HG03442 (cell line): ENCODE data around the gene NAGPA.

Source experiments
- ATAC-seq: cut with Tn5 transposase; IDR thresholded peaks from one replicate; pipeline ENCODE4 v1.9.1; 2021; ENCODE audit warnings: mild to moderate bottlenecking, moderate library complexity; ENCODE audit not compliant: unreplicated experiment

The NAGPA gene

DNA sequence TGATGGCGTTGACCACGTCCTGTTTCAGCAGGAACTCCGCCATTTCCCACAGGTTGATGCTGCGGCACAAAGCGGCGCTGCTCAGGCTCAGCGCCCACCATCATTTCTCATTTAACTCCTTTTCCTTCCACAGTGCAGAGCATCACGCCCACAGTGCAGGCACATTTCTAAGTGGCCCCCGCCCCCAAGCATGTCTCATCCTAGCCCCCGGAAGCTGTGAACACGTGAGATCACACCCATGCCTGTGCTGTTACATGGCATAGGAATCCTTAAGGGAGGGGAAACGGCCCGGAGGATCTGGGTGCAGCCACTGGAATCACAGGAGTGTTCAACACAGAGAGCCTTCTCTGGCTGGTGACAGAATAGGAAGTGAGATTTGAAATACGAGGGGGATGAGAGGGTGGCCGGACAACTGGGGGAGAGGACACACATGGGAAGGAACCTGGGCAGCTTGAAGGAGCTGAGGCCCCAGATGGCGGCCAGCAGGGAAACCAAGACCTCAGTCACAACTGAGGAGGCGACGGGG, 4.7 kb downstream of the NAGPA start:
- no peak for ATAC-seq

GRCh38 chr16:5027575-5028235, 6.0 kb downstream of the NAGPA start:
- ATAC-seq = no peak

GRCh38 chr16:5027086-5027485, 6.6 kb downstream of the NAGPA start:
- ATAC-seq = no peak

DNA sequence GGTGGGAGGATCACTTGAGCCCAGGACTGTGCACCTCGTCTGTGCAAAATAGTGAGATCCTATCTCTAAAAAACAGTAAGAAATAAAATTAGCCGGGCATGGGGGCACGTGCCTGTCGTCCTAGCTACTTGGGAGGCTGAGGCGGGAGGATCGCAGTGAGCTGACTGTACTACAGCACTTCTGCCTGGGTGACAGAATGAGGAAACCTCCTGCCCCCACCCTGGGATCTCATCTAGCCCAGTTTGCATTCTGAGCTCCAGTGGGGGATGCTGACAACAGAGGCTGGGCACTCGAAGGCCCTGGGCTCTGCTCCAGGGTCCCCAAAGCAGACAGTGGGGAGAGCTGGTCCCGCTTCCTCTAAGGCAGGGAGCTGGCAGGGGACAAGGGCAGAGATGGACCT, 7.1 kb downstream of the NAGPA start:
- no peak for ATAC-seq

DNA sequence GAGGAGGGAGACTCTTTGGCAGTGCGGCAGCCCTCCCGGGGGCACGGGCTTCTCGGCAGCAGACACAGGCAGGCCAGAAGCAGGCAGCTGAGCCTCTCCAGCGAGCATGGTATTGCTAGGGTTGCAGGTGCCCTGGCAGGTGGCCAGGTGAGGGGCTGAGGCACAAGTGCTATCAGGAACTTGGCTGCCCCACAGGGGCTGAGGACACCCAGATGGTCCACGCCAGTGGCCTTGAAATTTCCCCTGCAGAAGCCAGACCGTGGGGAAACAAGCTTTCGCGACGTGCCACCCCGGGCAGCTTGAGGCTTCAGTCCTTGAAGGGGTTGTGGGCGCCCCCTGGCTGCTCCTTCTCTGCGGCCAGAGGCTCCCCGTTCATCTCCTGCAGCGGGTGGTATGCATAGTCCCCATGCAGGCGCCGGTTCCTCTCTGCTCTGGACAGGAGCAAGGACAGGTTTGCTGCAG, 8.5 kb downstream of the NAGPA start:
- ATAC-seq = no peak

DNA sequence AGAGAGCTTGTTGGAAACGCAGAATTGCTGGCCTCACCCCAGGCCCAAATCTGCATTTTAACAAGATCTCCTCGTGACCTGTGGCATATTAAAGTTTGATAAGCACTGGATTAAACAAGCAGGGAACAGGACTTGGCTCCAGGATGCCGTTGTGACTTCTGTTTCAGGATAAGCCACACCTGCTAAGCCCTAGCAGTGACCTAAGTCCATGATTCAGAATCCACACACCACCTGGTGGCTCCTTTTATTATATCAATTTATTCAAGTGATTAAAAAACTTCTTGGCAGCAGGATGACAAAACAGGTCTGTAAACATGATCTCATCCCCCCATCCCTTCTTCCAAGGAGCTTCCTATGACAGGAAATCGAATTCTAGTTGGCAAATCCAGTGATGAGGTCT, 9.1 kb downstream of the NAGPA start:
- ATAC-seq = no peak

GRCh38 chr16:5022521-5022920, 11.2 kb downstream of the NAGPA start:
- no peak for ATAC-seq

GRCh38 chr16:5020551-5020950, 13.2 kb downstream of the NAGPA start:
- no peak for ATAC-seq

GRCh38 chr16:5019775-5020174, 14.0 kb downstream of the NAGPA start:
- ATAC-seq = no peak

- no peak for ATAC-seq
Measured at GRCh38 chr16:5018793-5019192, 14.9 kb downstream of the NAGPA start.

- ATAC-seq = no peak
Measured at GRCh38 chr16:5017678-5017969, 16.1 kb downstream of the NAGPA start.

DNA sequence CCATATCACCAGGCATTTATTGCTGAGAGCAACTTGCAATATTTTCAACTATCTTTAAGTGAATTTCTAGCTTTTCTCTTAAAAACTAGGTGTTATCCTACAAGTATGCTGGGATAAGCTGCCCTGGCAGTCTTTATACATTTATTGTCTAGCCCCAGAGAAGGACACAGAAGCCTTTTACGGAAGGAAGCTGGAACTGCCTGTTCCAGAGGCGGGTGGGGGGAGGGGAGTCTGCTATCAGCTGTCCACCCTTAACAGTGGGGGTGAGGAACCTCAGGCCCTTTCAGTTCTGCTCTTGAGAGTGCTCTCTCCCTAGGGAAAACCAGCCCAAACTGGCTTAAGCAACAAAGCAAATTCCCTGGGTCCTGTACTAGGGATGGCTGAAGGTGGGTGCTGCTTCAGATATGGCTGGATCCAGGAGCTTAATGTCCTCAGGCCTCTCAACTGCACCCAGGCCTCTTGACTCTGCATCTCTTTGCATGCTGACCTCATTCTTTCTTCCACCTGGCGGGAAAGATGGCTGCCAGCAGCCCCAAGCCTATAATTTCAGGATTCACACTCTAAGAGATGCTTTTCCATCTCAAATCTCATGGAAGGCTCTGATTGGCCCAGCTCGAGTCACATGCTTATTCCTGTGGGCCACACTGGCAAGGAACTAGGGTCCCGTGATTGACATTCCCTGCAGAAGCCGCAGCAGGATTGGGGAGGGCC, 16.6 kb downstream of the NAGPA start:
- no peak for ATAC-seq

- no peak for ATAC-seq
Measured at GRCh38 chr16:5015887-5016286, 17.8 kb downstream of the NAGPA start.

GRCh38 chr16:5015351-5015750, 18.4 kb downstream of the NAGPA start:
- ATAC-seq = no peak

DNA sequence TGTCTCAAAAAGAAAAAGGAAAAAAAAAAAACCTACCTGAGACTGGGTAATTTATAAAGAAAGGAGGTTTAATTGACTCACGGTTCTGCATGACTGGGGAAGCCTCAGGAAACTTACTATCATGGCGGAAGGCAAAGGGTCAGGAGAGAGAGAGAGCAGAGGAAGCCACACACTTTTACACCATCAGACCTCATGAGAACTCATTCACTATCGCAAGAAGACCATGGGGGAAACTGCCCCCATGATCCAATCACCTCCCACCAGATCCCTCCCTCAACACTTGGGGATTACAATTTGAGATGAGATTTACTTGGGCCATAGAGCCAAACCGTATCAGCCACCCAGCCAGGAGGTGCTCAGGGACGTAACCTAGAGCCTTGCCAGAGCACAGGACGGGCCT, 20.8 kb downstream of the NAGPA start:
- ATAC-seq = no peak

GRCh38 chr16:5011637-5012036, 22.1 kb downstream of the NAGPA start:
- ATAC-seq = no peak

- ATAC-seq = no peak
Measured at GRCh38 chr16:5010576-5011329, 23.0 kb downstream of the NAGPA start.

- no peak for ATAC-seq
Measured at GRCh38 chr16:5008311-5008731, 25.4 kb downstream of the NAGPA start.

DNA sequence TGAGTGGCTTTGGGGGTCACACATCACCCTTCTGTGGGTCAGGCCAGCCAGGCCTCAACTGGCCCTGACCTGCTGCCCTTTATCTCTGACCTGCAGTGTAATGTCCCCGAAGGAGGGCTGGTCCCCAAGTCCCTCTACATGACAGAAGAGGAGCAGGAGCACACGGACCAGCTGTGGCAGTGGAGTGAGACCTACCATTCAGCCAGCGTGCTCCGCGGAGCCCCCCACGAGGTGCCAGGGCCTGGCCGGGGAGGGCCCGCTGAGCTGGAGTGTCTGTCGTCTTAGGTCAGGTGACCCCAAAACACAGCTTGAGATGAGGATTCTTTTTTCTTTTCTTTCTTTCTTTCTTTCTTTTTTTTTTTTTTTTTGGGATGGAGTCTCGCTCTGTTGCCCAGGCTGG, 26.5 kb downstream of the NAGPA start:
- no peak for ATAC-seq

- no peak for ATAC-seq
Measured at GRCh38 chr16:5006348-5007193, 27.2 kb downstream of the NAGPA start.

- no peak for ATAC-seq
Measured at GRCh38 chr16:5005916-5006315, 27.8 kb downstream of the NAGPA start.
